Keratinocyte (primary cell): ENCODE measurements around the gene TRIM56. TPM values are rescaled to one million over a fixed set of nuclear protein-coding genes. Genes with fewer than 3 reads are reported as not detected.
A peak's percentile ranks its signal among the peaks of the same experiment; 100 is the strongest.

Experiments used
- DNase-seq: peaks from one replicate; pipeline ENCODE4 v3.0.0-alpha.2; 2011; ENCODE audit warnings: low read depth, missing footprints, low spot score
- FAIRE-seq: peaks from 2 replicates; lab custom pipeline; 2011; peaks lifted over from hg19 to GRCh38; lab: Jason Lieb, UNC
- H2AFZ ChIP-seq: 2 replicates; pipeline ENCODE4 v1.6.0; 2012; ENCODE audit warnings: low read length, control low read depth, inconsistent platforms; ENCODE audit not compliant: control insufficient read depth
- H3K27ac ChIP-seq: 2 replicates; pipeline ENCODE4 v1.5.1; 2011; ENCODE audit warnings: low read length; ENCODE audit not compliant: control insufficient read depth, insufficient read depth
- H3K27me3 ChIP-seq: 3 replicates; pipeline ENCODE4 v1.6.0; 2011; ENCODE audit warnings: low read length; ENCODE audit not compliant: control insufficient read depth, insufficient read depth; ENCODE audit errors: extremely low read depth
- H3K36me3 ChIP-seq, 2 experiments: 2 replicates in 1 of 2; 3 replicates in 1 of 2; pipeline ENCODE4 v1.5.1; 2011; ENCODE audit warnings: low read length in 2 of 2, mild to moderate bottlenecking in 1 of 2; ENCODE audit not compliant: control insufficient read depth in 2 of 2, insufficient read depth in 2 of 2; ENCODE audit errors: extremely low read depth in 1 of 2
- H3K4me1 ChIP-seq: 3 replicates; pipeline ENCODE4 v1.5.1; 2011; ENCODE audit warnings: low read length; ENCODE audit not compliant: control insufficient read depth, insufficient read depth; ENCODE audit errors: extremely low read depth
- H3K4me2 ChIP-seq: 3 replicates; pipeline ENCODE4 v1.6.0; 2011; ENCODE audit warnings: low read depth, low read length; ENCODE audit not compliant: control insufficient read depth, insufficient read depth; ENCODE audit errors: extremely low read depth
- H3K4me3 ChIP-seq, 3 experiments: fragments of 200-600 bp in 1 of 3; sonication (generic) in 1 of 3; 2 replicates in 2 of 3; 3 replicates in 1 of 3; pipeline ENCODE4 v1.5.1; 2011 to 2016; ENCODE audit warnings: low read length in 3 of 3, mild to moderate bottlenecking in 3 of 3, control low read depth in 2 of 3, inconsistent platforms in 1 of 3, low read depth in 1 of 3, mixed read lengths in 1 of 3, mixed run types in 1 of 3, moderate library complexity in 1 of 3; ENCODE audit not compliant: control insufficient read depth in 2 of 3, insufficient read depth in 2 of 3; ENCODE audit errors: extremely low read depth in 1 of 3
- H3K79me2 ChIP-seq: 2 replicates; pipeline ENCODE4 v1.6.0; 2012; ENCODE audit warnings: low read length; ENCODE audit not compliant: control insufficient read depth, insufficient read depth
- H3K9ac ChIP-seq: 3 replicates; pipeline ENCODE4 v1.6.0; 2011; ENCODE audit warnings: low read length; ENCODE audit not compliant: control insufficient read depth, insufficient read depth; ENCODE audit errors: extremely low read depth
- H3K9me1 ChIP-seq: 3 replicates; pipeline ENCODE4 v1.6.0; 2011; ENCODE audit warnings: low read length; ENCODE audit not compliant: control insufficient read depth, insufficient read depth; ENCODE audit errors: extremely low read depth
- H3K9me3 ChIP-seq: 2 replicates; pipeline ENCODE4 v1.5.1; 2012; ENCODE audit warnings: low read depth, low read length; ENCODE audit not compliant: control insufficient read depth
- H4K20me1 ChIP-seq: 3 replicates; pipeline ENCODE4 v1.6.0; 2011; ENCODE audit warnings: low read length; ENCODE audit not compliant: control insufficient read depth, insufficient read depth; ENCODE audit errors: extremely low read depth
- EZH2 ChIP-seq: IDR thresholded peaks from one replicate; pipeline ENCODE4 v1.6.1; 2012; ENCODE audit warnings: inconsistent platforms, mild to moderate bottlenecking, low read length, moderate library complexity
- dilution Hi-C: fragments of 300-500 bp; cut with MboI; formaldehyde crosslinking; loops from one replicate; pipeline ENCODE4 v1.7.0; 2020; ENCODE audit warnings: low sequenced_read_pairs; ENCODE audit not compliant: extremely low pct_ligation_motif_present
- polyA plus RNA-seq, 5 experiments: library from polyadenylated mRNA; depleted of rRNA in 3 of 5; stranded (reverse) in 3 of 5; stranded (forward) in 1 of 5; unstranded in 1 of 5; fragments of >200 nt; gene quantifications; 1 replicate in 1 of 5; 2 replicates in 3 of 5; 3 replicates in 1 of 5; pipeline versions ENCODE4 v1.2.1 to v1.2.3, GENCODE V29; 2011 to 2012; ENCODE audit warnings: missing spikeins in 2 of 5, low read depth in 1 of 5, low replicate concordance in 1 of 5
- TF ChIP-seq, protein P1 (sequence below), 3 experiments: IDR thresholded peaks in 1 of 3; conservative IDR thresholded peaks in 1 of 3; optimal IDR thresholded peaks in 1 of 3; 2 replicates in 2 of 3; 3 replicates in 1 of 3; pipeline versions ENCODE3 to v1.5.1; 2011; ENCODE audit warnings: low read length in 3 of 3, mild to moderate bottlenecking in 3 of 3, moderate library complexity in 2 of 3, control low read depth in 1 of 3, inconsistent platforms in 1 of 3; ENCODE audit not compliant: insufficient read depth in 2 of 3; ENCODE audit errors: extremely low read depth in 1 of 3

The TRIM56 gene
- polyA plus RNA-seq, 1 donor (not counting 4 experiments of a cell fraction or from before 2014, with no cell fraction given): 3.6 TPM

DNA sequence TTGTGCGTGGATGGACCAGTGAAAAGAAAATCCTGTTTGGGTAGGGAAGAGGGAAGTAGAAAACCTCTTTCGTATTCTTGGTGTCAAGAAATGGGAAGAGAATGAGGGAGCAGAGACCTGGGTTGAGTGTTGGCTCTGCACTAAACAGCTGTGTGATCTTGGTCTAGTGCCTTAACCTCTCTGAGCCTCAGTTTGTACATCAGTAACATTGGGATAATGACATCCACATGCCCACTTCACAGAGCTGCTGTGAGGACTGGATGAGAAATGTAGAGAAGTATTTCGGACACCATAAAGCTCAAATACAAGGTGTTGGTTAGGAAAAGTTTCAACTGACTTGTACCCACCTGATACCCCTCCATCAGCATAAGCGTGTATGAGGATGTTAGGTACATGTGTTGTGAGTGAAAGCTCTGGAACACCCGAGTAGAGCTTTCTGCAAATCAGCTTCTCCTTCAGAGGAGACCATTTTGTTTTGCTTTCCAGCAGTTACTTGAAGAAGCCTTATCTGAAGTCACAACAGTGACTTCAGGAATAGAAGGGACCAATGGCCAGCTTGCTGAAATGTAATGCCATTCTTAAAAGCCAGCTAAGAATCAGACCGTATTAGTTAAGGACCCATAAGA lies 11.2 kb downstream of the TRIM56 start:
- dilution Hi-C loops: no loop called here
- Histone ChIP-seq H3K4me2 (no peak overlapping the region), H3K27ac (no peak overlapping the region), H3K79me2 (no peaks in the 10 kb centered on the region), H3K4me3 (no peak overlapping the region), H3K4me1 (peaks cover 38% of the 10 kb centered on the region), H3K9me3 (no peaks in the 10 kb centered on the region), H3K9me1 (no peaks in the 10 kb centered on the region), H3K9ac (no peak overlapping the region), H4K20me1 (no peaks in the 10 kb centered on the region), H3K27me3 (no peaks in the 10 kb centered on the region), H2AFZ (no peak overlapping the region), H3K36me3 (no peaks in the 10 kb centered on the region)
- no peak for DNase-seq
- TF ChIP-seq, protein P1, sequence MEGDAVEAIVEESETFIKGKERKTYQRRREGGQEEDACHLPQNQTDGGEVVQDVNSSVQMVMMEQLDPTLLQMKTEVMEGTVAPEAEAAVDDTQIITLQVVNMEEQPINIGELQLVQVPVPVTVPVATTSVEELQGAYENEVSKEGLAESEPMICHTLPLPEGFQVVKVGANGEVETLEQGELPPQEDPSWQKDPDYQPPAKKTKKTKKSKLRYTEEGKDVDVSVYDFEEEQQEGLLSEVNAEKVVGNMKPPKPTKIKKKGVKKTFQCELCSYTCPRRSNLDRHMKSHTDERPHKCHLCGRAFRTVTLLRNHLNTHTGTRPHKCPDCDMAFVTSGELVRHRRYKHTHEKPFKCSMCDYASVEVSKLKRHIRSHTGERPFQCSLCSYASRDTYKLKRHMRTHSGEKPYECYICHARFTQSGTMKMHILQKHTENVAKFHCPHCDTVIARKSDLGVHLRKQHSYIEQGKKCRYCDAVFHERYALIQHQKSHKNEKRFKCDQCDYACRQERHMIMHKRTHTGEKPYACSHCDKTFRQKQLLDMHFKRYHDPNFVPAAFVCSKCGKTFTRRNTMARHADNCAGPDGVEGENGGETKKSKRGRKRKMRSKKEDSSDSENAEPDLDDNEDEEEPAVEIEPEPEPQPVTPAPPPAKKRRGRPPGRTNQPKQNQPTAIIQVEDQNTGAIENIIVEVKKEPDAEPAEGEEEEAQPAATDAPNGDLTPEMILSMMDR (optimal IDR thresholded peaks at IDR 0.05 in 1 of 3, IDR thresholded peaks at IDR 0.05 in 1 of 3, conservative IDR thresholded peaks at IDR 0.05 in 1 of 3; ENCODE audit: extremely low read depth in 1 of 3, insufficient read depth in 2 of 3, low read length in 3 of 3): no peak
- TF ChIP-seq EZH2: no peak
- FAIRE-seq: no peak

DNA sequence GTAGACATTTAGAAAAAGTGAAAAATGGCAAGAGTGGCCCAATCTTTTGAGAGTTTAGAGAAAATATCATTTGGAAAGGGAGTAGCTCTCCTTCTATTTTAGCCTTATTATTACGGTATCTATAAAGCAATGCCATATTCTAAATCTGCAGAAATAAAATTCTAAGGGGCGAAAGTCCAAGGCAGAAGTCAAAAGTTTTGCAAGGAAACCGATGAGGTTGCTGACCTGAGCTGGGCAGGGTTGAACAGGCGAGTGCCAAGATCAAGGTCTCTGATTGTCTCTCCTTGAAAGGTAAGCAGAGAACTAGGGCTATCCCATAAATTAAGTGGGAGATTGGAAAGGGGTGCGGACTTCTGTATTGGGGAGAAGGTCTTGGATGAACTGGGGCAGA lies 11.7 kb downstream of the TRIM56 start:
- Histone ChIP-seq H3K9me1 (no peaks in the 10 kb centered on the region), H3K4me2 (no peak overlapping the region), H2AFZ (no peak overlapping the region), H3K36me3 (no peaks in the 10 kb centered on the region), H3K4me3 (no peak overlapping the region), H3K4me1 (peaks cover 43% of the 10 kb centered on the region), H3K79me2 (no peaks in the 10 kb centered on the region), H3K27ac (no peak overlapping the region), H3K9me3 (no peaks in the 10 kb centered on the region), H3K27me3 (no peaks in the 10 kb centered on the region), H3K9ac (no peak overlapping the region), H4K20me1 (no peaks in the 10 kb centered on the region)
- DNase-seq (no peak), FAIRE-seq (peak; percentile 17)
- TF ChIP-seq EZH2: no peak
- TF ChIP-seq, protein P1 (optimal IDR thresholded peaks at IDR 0.05 in 1 of 3, IDR thresholded peaks at IDR 0.05 in 1 of 3, conservative IDR thresholded peaks at IDR 0.05 in 1 of 3; ENCODE audit: extremely low read depth in 1 of 3, insufficient read depth in 2 of 3, low read length in 3 of 3): no peak
- dilution Hi-C loops: no loop called here
